GM23338 (cell line): ENCODE data around the gene KIF25.

Experiments used
- CREB1 ChIP-seq: fragments of 250-450 bp; sonication (Bioruptor Pico); IDR thresholded peaks from 2 replicates; pipeline ENCODE4 v1.5.0; 2020; ENCODE audit warnings: low read depth, mild to moderate bottlenecking, moderate library complexity
- CTCF ChIP-seq, 2 experiments: fragments of 200-600 bp in 1 of 2; sonication (generic) in 1 of 2; conservative IDR thresholded peaks; 2 replicates each; pipeline versions ENCODE4 v1.5.1 to v1.6.1; 2016 to 2017; ENCODE audit warnings: antibody characterized with exemption in 2 of 2, low read depth in 2 of 2, mild to moderate bottlenecking in 2 of 2, moderate library complexity in 1 of 2
- ETS1 ChIP-seq: IDR thresholded peaks from 2 replicates; pipeline ENCODE4 v1.6.1; 2016; ENCODE audit warnings: antibody characterized with exemption
- EZH2 ChIP-seq: fragments of 200-600 bp; sonication (generic); IDR thresholded peaks from one replicate; pipeline ENCODE4 v1.8.0; 2017; ENCODE audit warnings: antibody characterized with exemption, mild to moderate bottlenecking, low read depth; ENCODE audit not compliant: unreplicated experiment
- EZH2phosphoT487 ChIP-seq: fragments of 200-600 bp; sonication (generic); IDR thresholded peaks from one replicate; pipeline ENCODE4 v1.8.1; 2018; ENCODE audit warnings: antibody characterized with exemption; ENCODE audit not compliant: unreplicated experiment
- POLR2AphosphoS5 ChIP-seq: IDR thresholded peaks from 2 replicates; pipeline ENCODE4 v1.6.1; 2016; ENCODE audit warnings: antibody characterized with exemption, low read depth
- STAT1 ChIP-seq: IDR thresholded peaks from one replicate; pipeline ENCODE4 v1.6.1; 2016; ENCODE audit warnings: antibody characterized with exemption; ENCODE audit not compliant: unreplicated experiment
- ZNF114 ChIP-seq: fragments of 250-450 bp; sonication (Bioruptor Pico); IDR thresholded peaks from 2 replicates; pipeline ENCODE4 v1.5.0; 2020; ENCODE audit warnings: mild to moderate bottlenecking, moderate library complexity

GRCh38 chr6:168061269-168062210 is 64.1 kb downstream of the KIF25 start:
- TF ChIP-seq CTCF (conservative IDR thresholded peaks at IDR 0.05; ENCODE audit: low read depth in 2 of 2) (no peak), ETS1 (no peak), EZH2 (no peak), EZH2phosphoT487 (no peak), POLR2AphosphoS5 (no peak), STAT1 (no peak), ZNF114 (no peak), CREB1 (CRISPR knock-in tag) (no peak)
